ENCODE results near the gene CCDC134. TPM values are rescaled to one million over a fixed set of nuclear protein-coding genes. Genes with fewer than 3 reads are reported as not detected.
"Not testable (repeated sequence)": the region's sequence is repeated elsewhere in the genome, so short reads cannot be mapped to it uniquely, and the experiment has no call there.

CCDC134 gene
- polyA plus RNA-seq, 3 donors, result 0.79 to 2.9 (median 1.8) TPM

- no peak overlapping the region for H3K27ac ChIP-seq (ENCODE audit: low read depth, low read length)
- 1 to 3% (median 1%) methylated on average over 55 to 83 of the region's 86 CpGs for WGBS, 3 donors
Observed at GRCh38 chr22:41833369-41834004, 33.0 kb downstream of the CCDC134 start.

- no peak overlapping the region for H3K27ac ChIP-seq (ENCODE audit: low read depth, low read length)
- WGBS, 3 donors, result 11 to 18% (median 14%) methylated on average over 14 of the region's 14 CpGs
Observed at GRCh38 chr22:41834005-41834944, 33.8 kb downstream of the CCDC134 start.

- H3K27ac ChIP-seq (ENCODE audit: low read depth, low read length), result not testable (repeated sequence)
- 65 to 87% (median 76%) methylated on average over 6 to 8 of the region's 8 CpGs for WGBS, 3 donors
Observed at GRCh38 chr22:41835462-41835861, 35.0 kb downstream of the CCDC134 start.

- 84 to 96% (median 96%) methylated on average over 2 of the region's 2 CpGs for WGBS, 3 donors
- no peak overlapping the region for H3K27ac ChIP-seq (ENCODE audit: low read depth, low read length)
Observed at GRCh38 chr22:41836551-41836950, 36.1 kb downstream of the CCDC134 start.

GRCh38 chr22:41838842-41839618 lies 38.6 kb downstream of the CCDC134 start:
- WGBS, 3 donors, result 62 to 80% (median 71%) methylated on average over 1 of the region's 1 CpG
- no peak overlapping the region for H3K27ac ChIP-seq (ENCODE audit: low read depth, low read length)

- 89 to 98% (median 92%) methylated on average over 5 of the region's 5 CpGs for WGBS, 3 donors
- no peak overlapping the region for H3K27ac ChIP-seq (ENCODE audit: low read depth, low read length)
Observed at GRCh38 chr22:41840216-41840615, 39.7 kb downstream of the CCDC134 start.

- H3K27ac ChIP-seq (ENCODE audit: low read depth, low read length), result no peak overlapping the region
- WGBS, 3 donors, result 47 to 64% (median 57%) methylated on average over 3 of the region's 3 CpGs
Observed at GRCh38 chr22:41841085-41841712, 40.7 kb downstream of the CCDC134 start.

- H3K27ac ChIP-seq (ENCODE audit: low read depth, low read length), result no peak overlapping the region
Observed at GRCh38 chr22:41842996-41843970, 42.8 kb downstream of the CCDC134 start.

GRCh38 chr22:41844036-41844435 lies 43.6 kb downstream of the CCDC134 start:
- no peak overlapping the region for H3K27ac ChIP-seq (ENCODE audit: low read depth, low read length)
- WGBS, 3 donors, result 36 to 77% (median 68%) methylated on average over 1 of the region's 1 CpG

More at GRCh38 chr22:41842996-41843970, 42.8 kb downstream of the CCDC134 start:
- 41 to 91% (median 87%) methylated on average over 8 of the region's 8 CpGs for WGBS, 3 donors

GRCh38 chr22:41844513-41844912 lies 44.0 kb downstream of the CCDC134 start:
- H3K27ac ChIP-seq (ENCODE audit: low read depth, low read length), result no peak overlapping the region
- 27 to 73% (median 71%) methylated on average over 3 of the region's 3 CpGs for WGBS, 3 donors

- no peak overlapping the region for H3K27ac ChIP-seq (ENCODE audit: low read depth, low read length)
- 35 to 69% (median 64%) methylated on average over 4 of the region's 4 CpGs for WGBS, 3 donors
Observed at GRCh38 chr22:41845380-41846267, 45.1 kb downstream of the CCDC134 start.

GRCh38 chr22:41846268-41846987 lies 45.9 kb downstream of the CCDC134 start:
- WGBS, 3 donors, result 55 to 73% (median 60%) methylated on average over 10 of the region's 10 CpGs
- no peak overlapping the region for H3K27ac ChIP-seq (ENCODE audit: low read depth, low read length)

- 79 to 85% (median 83%) methylated on average over 2 of the region's 2 CpGs for WGBS, 3 donors
- no peak overlapping the region for H3K27ac ChIP-seq (ENCODE audit: low read depth, low read length)
Observed at GRCh38 chr22:41847300-41847699, 46.8 kb downstream of the CCDC134 start.

- WGBS, 3 donors, result 41 to 84% (median 45%) methylated on average over 5 of the region's 5 CpGs
- H3K27ac ChIP-seq (ENCODE audit: low read depth, low read length), result no peak overlapping the region
Observed at GRCh38 chr22:41848468-41848867, 48.0 kb downstream of the CCDC134 start.

GRCh38 chr22:41856469-41856868 lies 56.0 kb downstream of the CCDC134 start:
- H3K27ac ChIP-seq (ENCODE audit: low read depth, low read length), result no peak overlapping the region
- 78 to 81% (median 78%) methylated on average over 2 of the region's 2 CpGs for WGBS, 3 donors
